NCI-H748 treated with DMSO at 0.1 percent for 48 hours (cell line): Measurements from ENCODE around the gene CYRIA.

Source experiments
- DNase-seq: peaks from one replicate; lab custom pipeline; 2025; lab: John Stamatoyannopoulos, UW

Gene CYRIA

DNA sequence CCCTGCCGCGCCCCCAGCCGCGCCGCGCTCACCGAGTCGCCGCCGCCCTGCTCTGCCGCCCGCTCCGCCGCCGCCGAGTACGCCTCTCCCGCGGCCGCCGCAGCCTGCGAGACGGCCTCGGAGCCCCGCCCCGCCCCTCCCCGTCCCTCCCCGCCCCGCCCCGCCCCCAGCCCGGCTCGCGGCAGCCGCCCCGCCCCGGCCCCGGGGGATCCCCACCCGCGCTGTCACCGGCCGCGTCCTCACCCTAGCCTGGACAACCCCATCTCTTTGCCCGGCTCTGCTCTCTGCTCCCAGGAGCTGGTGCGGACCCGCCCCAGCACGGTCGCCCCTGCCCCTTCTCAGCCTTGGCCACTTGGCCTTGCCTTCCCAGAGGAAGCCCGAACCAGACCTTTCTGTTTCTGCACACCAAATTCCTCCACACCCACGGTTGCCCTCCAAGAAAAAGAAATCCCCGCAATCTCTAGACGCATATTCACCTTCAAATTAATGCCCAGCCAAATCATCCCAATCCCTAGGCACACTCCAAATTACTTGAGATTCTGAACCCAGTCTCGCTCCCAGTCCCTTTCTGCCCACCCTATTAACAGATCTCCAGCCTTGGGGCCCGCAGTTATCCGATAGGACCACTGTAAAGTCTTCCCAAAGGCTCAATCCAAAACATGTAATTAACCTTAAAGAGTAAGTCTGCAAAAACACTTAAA lies at the start of gene CYRIA:
Gene CYRIA, minus strand, starts transcription at position 87 of the 701 bp plus-strand sequence. CDS start 77,715 bp downstream, outside the sequence.
- peak; percentile 24 for DNase-seq

DNA sequence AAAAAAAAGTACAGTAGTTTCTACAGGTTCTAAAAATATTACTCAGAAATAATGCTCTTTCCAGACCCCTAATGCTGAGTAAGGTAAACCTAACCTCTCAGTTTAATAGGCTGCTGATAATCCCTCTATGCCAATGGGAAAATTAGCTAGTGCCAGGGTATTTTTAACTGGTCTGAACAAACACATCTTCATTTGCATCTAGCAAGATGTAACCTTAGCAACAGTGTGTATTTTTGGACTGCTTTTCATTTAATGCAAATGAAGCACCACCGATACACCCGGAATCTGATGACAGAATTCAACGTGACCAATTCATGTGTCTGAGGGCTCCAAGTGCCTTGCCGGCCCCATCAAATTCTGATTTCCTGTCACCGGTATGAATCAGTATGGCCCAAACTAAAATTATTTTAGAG lies 47.4 kb upstream of the CYRIA start:
- peak; percentile 15 for DNase-seq

DNA sequence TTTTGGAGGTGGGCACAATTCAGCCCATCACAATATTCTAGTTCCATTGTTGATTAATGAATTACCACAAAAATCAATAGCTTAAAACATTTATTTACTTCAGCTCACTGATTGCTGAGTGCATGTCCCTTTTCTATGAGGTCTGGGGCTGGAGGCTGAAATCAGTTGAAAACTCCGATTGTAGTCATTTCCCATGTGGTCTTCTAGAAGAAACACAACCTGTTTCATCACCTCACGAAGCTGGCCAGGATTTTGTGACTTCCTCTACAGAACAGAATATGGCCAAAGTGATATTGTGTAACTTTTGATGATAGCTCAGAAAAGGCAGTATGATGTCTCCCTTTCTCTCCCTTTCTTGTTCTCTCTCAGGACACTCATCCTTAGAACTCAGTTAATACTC lies 44.1 kb upstream of the CYRIA start:
- DNase-seq = no peak

DNA sequence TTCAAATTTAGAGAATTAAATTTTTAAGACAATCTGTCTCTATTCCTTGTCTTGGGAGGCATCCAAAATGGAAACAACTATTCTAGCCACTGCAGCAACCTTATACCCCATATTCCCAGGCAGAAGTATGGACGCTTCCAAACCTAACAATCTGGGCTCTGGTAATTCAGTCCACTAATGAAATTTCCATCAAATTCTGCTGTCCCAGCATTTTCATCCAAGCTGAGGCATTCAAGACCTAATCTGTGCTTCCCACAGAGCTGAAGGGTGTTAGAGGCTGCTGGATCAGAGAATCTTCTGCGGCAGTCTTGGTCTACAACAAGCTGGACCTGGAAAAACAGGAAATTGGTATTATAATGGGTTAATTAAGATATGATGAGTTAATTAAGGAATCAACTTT lies 42.5 kb upstream of the CYRIA start:
- no peak for DNase-seq

DNA sequence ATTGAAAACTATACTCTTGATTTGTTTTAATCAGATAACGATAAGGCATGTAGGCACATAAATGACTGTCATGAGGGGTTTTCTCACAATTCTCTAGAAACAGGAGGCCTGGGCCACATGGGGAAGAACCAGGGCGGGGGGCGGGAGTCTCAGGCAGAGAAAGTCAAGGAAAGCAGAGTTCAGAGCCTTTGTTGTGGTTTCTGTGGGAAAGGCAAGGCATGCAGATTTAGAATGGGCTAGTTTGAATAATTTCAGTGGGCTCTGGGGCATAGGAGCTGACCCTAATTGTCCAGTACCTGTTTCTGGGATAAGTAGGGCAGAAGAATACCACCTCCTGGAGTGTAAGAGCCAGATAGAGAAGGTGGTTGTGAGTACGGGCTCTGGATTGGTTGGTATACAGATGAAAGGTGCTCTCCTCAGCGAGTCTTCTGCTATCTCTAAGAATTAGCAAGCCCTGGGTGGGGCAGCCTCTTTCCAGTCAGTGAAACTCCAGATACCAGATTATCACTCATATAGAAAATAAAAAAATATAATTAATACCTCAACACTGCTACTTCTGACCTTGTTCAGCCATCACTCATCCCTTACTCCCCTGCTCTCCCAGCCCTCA lies 41.5 kb upstream of the CYRIA start:
- DNase-seq = no peak

DNA sequence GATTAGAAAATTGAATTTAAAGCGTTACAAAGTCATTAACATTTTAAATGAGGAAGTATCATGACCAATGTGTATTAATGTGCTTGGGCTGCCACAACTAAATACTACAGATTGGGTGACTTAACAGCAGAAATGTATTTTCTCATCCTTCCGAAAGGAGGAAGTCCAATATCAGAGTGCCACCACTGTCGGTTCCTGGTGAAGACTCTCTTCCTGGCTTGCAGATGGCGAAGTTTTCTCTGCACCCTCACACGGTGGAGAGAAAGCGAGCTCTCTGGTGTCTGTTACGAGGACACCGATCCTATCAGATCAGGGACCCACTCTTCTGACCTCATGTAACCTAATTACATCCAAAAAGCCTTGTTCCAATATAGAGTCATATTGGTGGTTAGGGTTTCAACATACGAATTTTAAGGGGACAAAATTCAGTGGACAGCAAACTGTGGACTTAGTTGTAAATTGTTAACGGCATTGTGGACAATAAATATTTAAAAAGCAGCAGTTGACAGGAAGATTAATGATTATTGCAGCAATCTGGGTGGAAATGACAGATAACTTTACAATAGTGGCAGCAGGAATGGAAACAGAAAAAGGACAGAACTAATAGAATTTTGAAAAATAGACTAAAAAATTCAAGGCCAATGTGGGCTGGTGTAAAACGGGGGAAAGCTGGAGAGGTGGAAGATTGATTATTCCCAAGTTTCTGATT lies 35.1 kb upstream of the CYRIA start:
- no peak for DNase-seq

DNA sequence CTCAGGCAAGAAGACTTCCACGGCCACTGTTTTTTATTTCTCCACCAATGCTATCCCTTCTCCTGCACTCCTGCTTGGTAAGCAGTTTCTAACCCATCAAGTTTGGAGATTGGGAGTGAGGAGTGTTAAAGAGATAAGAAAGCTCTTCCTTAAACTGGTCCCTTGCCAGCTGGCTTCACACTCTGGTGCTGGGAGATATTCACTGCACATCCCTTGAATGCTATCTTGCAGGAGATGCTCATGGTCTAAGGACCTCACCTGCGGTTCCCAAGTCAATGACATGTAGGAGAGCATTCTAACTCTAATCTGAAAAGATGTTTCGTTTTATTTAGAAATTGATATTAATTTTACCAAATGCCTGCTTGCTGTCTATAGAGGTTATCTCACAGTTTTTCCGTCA lies 28.2 kb upstream of the CYRIA start:
- no peak for DNase-seq

DNA sequence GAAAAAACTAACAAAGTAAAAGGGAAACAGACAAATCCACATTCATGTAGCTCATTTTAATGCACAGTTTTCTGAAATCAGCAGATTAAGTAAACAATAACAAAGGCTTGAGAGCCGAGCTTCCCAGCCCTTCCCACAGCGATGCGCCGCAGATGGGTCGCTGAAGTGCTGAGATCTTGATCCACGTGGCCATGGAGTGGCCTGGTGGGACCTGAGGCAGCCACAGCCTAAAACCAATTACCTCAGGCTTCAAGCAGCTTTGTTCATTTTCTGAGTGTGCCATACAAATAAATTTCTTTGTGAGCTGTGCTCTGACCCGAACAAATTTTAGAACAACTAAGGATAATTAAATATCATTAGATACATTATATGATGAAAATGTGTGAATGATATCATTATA lies 25.6 kb upstream of the CYRIA start:
- no peak for DNase-seq

DNA sequence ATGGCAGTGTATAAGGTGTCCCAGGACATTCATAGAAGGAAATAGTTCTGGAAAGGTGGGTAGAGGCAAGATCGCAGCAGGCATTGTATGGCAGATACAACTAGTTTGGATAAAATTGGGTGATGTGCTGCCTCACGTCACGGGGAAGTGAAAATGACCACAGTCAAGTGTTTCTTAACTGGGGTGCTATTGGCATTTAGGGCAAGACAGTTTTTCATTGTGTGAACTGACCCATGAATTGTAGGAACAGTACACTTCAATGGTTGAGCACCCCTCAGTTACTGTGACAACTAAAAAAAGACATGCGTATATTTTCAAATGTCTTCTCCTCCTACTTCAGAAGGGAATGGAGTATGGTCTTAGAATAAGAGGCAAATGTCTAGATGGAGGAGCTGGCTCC lies 22.3 kb upstream of the CYRIA start:
- DNase-seq = no peak

DNA sequence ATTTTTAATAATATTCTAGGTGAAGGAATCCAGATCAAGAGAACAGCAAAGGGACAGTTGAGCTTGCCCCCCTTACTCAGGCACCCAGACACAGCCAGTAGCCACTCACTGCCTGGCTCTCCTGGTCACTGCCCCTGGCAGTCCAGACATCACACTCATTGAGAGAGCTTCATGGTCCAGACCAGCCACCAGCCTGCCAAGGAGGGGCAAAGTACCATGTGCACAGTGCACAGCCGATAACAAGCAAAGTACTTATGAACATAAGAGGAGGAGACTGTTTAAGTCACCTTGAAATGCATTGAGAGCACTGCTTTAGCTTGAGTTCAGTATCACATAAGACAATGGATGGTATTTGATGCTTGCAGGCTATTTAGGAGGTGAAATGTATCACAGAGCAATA lies 21.6 kb upstream of the CYRIA start:
- DNase-seq = no peak

DNA sequence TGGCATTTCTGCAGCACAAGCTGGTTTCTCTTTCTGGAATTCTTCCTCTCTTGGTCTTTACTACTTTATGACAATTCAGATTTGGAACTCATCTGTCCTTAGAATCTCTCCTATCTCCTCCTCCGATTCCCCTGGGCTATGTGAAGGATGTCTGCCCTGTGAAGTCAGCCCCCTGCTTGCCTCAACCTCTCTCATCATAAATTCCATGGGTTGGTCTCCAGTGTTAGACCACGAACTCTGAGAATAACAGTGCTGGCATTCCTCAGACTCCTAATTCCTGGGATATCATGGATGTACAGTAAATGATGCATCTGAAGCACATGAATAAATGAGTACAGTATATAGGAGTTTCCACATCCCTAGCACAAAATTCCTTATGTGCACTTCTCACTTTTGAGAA lies 21.0 kb upstream of the CYRIA start:
- DNase-seq = no peak

DNA sequence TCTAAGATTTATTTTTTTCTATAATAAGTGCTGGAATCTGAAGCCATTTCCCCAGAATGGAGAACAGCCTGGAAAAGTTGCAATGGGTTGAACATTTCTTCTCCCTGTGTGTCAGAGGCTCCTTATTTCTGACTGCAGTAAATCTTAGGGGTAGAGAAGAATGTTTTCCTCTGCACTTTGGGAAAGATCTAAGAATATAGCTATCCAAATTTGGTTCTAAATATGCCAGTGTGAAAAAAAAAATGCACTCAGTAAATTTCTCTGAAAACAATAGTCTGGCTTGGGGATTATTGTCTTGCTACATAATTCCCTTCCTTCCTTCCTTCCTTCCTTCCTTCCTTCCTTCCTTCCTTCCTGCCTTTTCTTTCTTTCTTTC lies 19.7 kb upstream of the CYRIA start:
- DNase-seq = no peak

DNA sequence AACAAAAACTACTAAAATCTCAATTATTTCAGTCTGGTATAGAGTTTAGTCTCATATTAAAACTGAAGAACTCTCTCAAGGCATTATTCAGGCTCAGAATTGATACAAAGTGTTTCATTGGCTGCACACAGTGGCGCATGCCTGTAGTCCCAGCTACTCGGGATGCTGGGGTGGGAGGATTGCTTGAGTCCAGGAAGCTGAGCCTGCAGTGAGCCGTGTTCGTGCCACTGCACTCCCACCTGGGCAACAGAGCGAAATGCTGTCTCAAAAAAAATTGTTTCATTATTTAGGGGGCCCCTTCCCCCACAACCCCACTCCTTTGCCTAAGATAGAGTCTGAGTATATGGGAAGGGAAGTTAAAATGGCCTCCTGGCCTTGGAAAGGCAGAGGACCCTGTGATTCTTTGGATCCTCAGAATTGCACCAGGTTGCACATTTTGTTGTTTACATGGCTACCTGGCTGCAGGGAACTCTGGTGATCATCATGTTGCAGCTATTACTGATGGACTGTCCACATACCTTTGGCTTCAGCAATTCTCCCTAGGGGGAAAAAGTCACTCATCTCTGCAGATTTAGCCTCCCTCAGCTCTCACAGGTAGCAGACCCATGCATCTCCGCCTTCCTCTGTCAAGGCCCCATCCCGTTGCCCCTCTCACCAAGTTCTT lies 19.2 kb upstream of the CYRIA start:
- no peak for DNase-seq

DNA sequence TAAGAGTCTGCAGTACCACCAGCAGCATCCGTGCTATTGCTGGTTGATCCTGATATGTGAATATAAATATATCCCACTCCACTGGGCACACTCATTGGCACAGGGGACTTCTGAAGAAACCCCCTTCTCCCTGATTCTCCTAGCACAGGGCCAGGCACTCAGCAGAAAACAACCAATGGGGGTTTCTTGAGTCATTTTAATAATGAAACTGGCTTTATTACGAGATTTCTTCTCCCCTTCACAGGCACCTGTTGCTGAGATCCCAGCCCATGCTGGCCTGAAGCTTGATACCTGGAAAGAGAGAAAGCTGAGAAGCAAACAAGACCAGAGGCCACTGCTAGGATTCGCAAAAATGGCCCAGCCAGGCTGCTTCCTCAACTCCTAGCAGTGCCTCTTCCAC lies 17.9 kb upstream of the CYRIA start:
- DNase-seq = no peak

DNA sequence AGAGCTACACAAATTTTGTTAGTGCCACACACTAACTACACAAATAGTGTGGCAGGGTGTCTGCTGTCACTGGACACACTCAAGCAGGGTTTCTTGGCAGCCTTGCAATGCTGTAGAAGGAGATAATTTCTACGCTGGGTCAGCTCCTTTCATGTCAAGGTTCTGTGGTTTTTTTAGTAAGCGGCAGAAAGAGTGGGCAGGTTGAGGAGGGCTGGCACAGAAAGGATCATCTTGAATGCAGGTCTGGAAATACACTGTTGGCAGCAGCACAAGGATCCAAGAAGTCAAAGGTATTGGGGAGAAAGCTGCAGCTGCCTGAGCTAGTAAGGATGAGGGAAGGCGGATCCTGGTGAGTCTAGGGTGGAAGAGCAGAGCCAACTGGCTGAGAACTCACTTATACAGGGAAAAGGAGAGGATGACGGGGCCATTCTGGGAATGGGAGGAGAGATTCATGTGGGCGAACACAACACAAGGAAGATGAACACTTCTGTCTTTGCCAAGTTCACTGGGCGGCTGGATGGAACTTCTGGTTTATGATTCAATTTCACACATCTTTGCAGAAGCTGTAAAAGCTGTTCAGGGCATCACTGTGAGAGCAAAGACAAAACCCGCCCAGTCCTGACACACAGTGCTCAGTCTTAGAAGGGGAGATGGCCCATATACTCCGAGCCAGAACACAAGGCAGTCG lies 16.9 kb upstream of the CYRIA start:
- no peak for DNase-seq

DNA sequence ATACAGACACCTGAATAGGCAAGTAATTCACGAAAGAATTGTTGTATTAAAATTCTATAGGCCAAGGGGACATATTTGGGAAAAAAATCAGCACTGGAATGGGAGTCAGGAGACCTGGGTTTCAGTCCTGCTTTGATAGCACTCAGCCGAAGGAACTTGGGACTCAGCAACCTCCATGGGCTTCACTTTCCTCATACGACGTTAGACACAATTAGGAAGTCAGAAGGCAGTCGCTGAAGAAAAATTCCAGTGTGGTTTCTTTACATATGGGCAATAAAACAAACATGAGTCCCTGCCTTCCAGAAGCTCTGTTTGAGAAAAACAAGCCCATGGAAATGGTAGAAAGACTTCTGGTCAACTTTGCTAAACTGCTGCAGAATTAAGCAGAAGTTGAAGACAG lies 15.1 kb upstream of the CYRIA start:
- DNase-seq = no peak

DNA sequence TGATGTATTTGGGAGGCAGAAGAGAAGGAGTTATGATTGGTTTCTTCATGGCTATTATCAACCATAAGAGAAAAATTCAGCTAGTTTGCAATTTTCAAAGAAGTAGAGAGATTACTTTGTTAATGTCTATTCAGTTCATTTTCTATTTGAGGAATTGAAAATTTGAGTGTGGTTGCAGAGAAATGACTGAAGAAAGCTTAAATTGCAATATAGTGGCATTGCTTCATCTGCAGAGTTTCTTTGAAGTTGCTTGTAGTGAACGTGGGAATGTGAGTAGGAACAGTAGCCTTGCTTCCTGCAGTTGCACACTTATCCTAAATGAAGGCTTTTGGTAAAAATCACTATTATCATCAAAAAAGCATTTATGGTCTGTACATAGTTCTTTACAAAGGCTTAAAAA lies 14.7 kb upstream of the CYRIA start:
- DNase-seq = no peak

DNA sequence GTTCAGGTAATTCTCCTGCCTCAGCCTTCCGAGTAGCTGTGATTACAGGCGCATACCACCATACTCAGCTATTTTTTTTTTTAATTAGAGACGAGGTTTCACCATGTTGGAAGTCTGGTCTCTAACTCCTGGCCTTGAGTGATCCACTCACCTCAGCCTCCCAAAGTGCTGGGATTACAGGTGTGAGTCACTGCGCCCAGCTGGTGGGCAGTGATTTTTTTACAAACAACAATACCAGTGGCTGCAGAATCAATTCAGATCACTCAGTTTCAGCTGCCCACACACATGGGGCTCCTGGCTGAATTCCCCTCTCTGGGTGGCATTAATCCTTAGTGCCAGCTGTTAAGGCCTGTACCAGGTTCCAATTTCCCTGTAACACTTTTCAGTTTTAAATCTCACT lies 13.3 kb upstream of the CYRIA start:
- DNase-seq = no peak

DNA sequence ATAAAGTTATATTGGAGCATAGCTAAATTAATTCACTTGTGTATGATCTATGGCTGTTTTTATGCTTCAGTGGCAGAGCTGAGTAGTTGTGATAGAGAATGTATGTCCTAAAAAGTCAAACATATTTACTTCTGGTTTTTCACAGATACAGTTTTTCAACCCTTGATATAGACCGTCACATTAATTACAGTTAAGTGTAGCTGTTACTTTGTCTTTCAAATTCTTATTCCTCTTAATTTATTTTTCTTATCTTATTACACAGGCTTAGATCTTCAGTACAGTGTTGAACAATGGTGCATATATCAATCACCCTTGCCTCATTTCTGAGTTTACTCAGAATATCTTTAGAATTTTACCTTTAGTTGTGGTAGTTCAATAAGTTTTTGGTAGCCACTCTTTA lies 12.2 kb upstream of the CYRIA start:
- no peak for DNase-seq

DNA sequence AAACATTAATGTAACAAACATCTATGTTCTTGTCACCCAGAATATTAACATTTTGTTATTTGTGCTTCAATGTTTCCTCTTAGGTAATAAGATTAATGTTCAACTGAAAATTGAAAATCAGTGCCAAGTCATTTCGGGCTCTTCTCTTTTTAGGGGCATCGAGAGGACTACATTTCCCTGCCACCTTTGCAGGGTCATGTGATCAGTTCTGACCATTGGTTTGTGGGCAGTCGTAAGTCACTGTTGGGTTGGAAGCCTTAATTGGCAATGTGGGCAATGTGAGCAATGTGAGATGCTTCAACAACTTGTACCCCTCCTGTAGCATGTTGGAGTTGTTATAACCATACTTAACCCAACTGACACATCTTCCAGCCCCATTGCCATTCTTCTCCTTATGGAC lies 10.1 kb upstream of the CYRIA start:
- DNase-seq = no peak

DNA sequence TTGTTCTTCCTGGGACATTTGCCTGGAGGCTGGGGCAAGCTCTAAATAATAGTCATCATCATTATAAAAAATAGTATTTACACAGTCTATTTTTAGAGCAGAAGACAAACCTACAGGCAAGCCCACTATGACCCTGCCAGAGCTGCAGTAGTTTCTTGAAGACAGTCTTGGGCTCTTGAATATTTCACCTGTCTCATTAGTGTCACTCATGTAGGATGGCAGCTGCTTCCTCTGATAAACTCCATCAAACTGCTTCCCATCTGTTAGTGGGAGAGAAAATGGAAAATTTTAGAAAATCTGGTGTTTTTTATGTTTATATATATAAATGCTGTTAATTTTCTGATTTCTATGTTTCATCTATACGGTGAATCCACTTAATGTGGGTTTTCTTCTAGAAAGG lies 8.5 kb upstream of the CYRIA start:
- no peak for DNase-seq

DNA sequence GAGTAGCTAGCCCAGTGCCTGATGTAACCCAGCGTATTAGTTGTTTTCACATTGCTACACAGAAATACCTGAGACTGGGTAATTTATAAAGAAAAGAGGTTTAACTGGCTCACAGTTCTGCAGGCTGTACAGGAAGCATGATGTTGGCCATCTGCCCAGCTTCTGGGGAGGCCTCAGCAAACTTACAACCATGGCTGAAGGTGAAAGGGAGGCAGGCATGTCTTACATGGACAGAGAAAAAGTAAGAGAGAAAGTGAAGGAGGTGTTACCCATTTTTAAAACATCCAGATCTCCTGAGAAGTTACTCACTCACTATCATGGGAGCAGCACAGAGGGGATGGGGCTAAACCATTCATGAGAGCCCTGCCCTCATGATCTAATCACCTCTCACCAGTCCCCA lies 6.1 kb upstream of the CYRIA start:
- no peak for DNase-seq
